ENCODE data around the gene ST6GALNAC3.

DNA sequence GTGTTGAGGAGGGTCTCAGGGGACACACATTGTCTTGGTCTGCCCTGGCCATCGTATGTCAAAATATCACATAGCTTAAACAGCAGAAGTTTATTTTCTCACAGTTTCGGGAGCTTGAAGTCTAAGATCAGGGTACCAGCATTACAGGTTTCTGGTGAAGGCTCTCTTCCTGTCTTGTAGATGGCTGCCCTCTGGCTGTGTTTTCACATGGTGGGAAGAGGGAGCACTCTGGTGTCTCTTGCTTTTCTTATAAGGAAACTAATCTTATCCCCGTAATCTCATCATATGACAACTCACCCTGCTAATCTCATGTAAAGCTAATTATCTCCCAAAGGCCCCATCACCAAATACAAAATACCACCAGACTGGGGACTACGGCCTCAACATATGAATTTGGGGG lies 545.8 kb downstream of the ST6GALNAC3 start:
- TF ChIP-seq CTCF (IDR thresholded peaks at IDR 0.05) = no peak
- no peak for TF ChIP-seq ZFX (IDR thresholded peaks at IDR 0.05; ENCODE audit: borderline replicate concordance)

Measured in 22Rv1 (cell line).